A673 (cell line): ENCODE measurements around the gene HABP2. TPM values are rescaled to one million over a fixed set of nuclear protein-coding genes. Genes with fewer than 3 reads are reported as not detected.

Experiments used
- BruUV-seq: library from RNA; stranded (reverse); fragments of 400-500 nt; replicated peaks from 2 replicates; lab custom pipeline; 2021; lab: Mats Ljungman, UMichigan
- CTCF ChIA-PET: fragments of 300-600 bp; sonication (Branson Sonifier 250); formaldehyde crosslinking; loops from one replicate; lab custom pipeline; 2022; ENCODE audit warnings: antibody characterized with exemption; lab: Charles Lee
- POLR2A ChIA-PET: fragments of 300-600 bp; sonication (Branson Sonifier 250); formaldehyde crosslinking; loops from one replicate; lab custom pipeline; 2022; ENCODE audit warnings: antibody characterized with exemption; ENCODE audit not compliant: low non-redundant PET; lab: Charles Lee
- DNase-seq: peaks from one replicate; pipeline ENCODE4 v3.0.0-alpha.2; 2015; ENCODE audit warnings: low spot score
- H3K27ac ChIP-seq: fragments of 200-600 bp; sonication (generic); 2 replicates; pipeline ENCODE4 v1.5.1; 2016; ENCODE audit warnings: mixed run types, low read depth, mild to moderate bottlenecking, mixed read lengths, antibody characterized with exemption, low read length; ENCODE audit not compliant: poor library complexity, severe bottlenecking
- H3K27me3 ChIP-seq: fragments of 200-600 bp; sonication (generic); replicated peaks from 2 replicates; pipeline ENCODE4 v1.6.1; 2017; ENCODE audit warnings: mixed run types, low read depth, mild to moderate bottlenecking, mixed read lengths, antibody characterized with exemption, low read length; ENCODE audit not compliant: insufficient read depth, poor library complexity
- H3K36me3 ChIP-seq: fragments of 200-600 bp; sonication (generic); 2 replicates; pipeline ENCODE4 v1.6.1; 2016; ENCODE audit warnings: mixed run types, mild to moderate bottlenecking, mixed read lengths, antibody characterized with exemption, low read length; ENCODE audit not compliant: insufficient read depth, poor library complexity, severe bottlenecking
- H3K4me1 ChIP-seq: fragments of 200-600 bp; sonication (generic); 2 replicates; pipeline ENCODE4 v1.6.1; 2017; ENCODE audit warnings: mixed run types, mild to moderate bottlenecking, mixed read lengths, antibody characterized with exemption, low read length; ENCODE audit not compliant: insufficient read depth, poor library complexity, severe bottlenecking
- H3K4me3 ChIP-seq: fragments of 200-600 bp; sonication (generic); 2 replicates; pipeline ENCODE4 v1.5.1; 2016; ENCODE audit warnings: low read depth, mixed run types, mild to moderate bottlenecking, mixed read lengths, low read length; ENCODE audit not compliant: poor library complexity, severe bottlenecking
- H3K9me3 ChIP-seq: fragments of 200-600 bp; sonication (generic); 2 replicates; pipeline ENCODE4 v1.6.1; 2016; ENCODE audit warnings: mixed run types, low read depth, mild to moderate bottlenecking, mixed read lengths, antibody characterized with exemption, low read length; ENCODE audit not compliant: poor library complexity, severe bottlenecking
- EZH2 ChIP-seq: fragments of 200-600 bp; sonication (generic); IDR thresholded peaks from 2 replicates; pipeline ENCODE4 v1.6.1; 2017; ENCODE audit warnings: borderline replicate concordance, low read depth, mild to moderate bottlenecking, mixed read lengths, antibody characterized with exemption, low read length; ENCODE audit not compliant: poor library complexity, severe bottlenecking
- intact Hi-C: fragments of 100-400 bp; cut with micrococcal nuclease; formaldehyde crosslinking; loops from one replicate; pipeline ENCODE4 v1.10.0; 2022; ENCODE audit not compliant: unreplicated experiment
- total RNA-seq: library from RNA; stranded (reverse); gene quantifications from 2 replicates; pipeline ENCODE4 v1.2.3, GENCODE V29; 2021
- TF ChIP-seq, protein P1 (sequence below): fragments of 300-800, 200-600 bp; sonication (generic); conservative IDR thresholded peaks from 2 replicates; pipeline ENCODE4 v1.5.1; 2017; ENCODE audit warnings: low read depth, mild to moderate bottlenecking, antibody characterized with exemption, low read length, moderate library complexity, mixed read lengths

Gene HABP2
- total RNA-seq, 1 experiment from 2014 or later, result not detected

DNA sequence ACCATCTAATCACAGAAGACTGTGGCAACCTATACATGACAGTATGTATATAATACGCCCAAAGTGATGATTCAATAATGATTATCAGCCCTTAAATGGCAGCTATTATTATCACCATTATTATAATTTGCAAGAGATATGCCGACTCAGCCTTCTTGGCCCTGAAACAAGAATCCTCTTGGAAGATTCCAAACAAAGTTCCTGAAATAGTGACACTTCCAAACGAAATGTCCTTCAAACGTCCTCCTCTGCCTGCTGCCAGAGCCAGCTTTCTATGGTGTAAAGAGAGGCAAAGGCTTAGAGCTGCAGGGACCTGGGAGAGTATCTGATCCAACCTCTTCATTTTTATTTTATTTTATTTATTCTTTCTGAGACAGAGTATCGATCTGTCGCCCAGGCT is 75.0 kb downstream of the HABP2 start:
- intact Hi-C loops, result no loop called here
- no peak for DNase-seq
- H3K36me3 ChIP-seq, result no peaks in the 10 kb centered on the region
- H3K27me3 ChIP-seq, result no peaks in the 10 kb centered on the region
- ChIA-PET CTCF (no interaction called here), POLR2A (no interaction called here)
- H3K4me1 ChIP-seq, result peaks cover 18% of the 10 kb centered on the region
- TF ChIP-seq, protein P1, sequence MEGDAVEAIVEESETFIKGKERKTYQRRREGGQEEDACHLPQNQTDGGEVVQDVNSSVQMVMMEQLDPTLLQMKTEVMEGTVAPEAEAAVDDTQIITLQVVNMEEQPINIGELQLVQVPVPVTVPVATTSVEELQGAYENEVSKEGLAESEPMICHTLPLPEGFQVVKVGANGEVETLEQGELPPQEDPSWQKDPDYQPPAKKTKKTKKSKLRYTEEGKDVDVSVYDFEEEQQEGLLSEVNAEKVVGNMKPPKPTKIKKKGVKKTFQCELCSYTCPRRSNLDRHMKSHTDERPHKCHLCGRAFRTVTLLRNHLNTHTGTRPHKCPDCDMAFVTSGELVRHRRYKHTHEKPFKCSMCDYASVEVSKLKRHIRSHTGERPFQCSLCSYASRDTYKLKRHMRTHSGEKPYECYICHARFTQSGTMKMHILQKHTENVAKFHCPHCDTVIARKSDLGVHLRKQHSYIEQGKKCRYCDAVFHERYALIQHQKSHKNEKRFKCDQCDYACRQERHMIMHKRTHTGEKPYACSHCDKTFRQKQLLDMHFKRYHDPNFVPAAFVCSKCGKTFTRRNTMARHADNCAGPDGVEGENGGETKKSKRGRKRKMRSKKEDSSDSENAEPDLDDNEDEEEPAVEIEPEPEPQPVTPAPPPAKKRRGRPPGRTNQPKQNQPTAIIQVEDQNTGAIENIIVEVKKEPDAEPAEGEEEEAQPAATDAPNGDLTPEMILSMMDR, result no peak
- TF ChIP-seq EZH2, result no peak
- H3K4me3 ChIP-seq, result no peak overlapping the region
- no TSS peak for BruUV-seq
- H3K27ac ChIP-seq, result no peak overlapping the region
- H3K9me3 ChIP-seq, result no peaks in the 10 kb centered on the region

DNA sequence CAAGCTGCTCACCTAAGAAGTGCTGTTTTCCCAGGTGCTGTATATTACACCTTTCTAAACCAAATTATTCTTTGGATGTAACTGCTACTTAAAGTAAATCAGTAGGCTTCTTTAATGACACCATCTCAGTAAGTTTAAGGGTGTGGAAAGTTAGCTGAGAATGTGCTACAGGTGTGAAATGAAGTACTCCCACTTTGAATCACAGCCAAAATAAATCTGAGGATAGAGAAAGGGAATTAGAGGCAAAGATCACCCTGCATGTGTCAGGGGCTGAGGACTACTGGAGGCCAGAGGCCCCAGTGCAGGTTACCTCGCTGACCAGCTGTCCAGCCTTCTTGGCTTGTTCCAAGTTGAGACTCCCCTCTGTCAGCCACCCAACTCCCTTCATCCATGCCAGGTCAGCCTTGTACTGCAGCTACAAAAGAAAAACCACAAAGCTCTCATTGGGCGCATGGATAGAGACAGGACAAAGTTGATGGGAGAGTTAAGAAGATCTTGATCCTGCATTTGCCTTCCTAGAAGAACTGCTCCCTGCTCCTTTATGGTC is 75.8 kb downstream of the HABP2 start:
- H3K27me3 ChIP-seq, result no peaks in the 10 kb centered on the region
- TF ChIP-seq, protein P1, result no peak
- no peak for TF ChIP-seq EZH2
- no TSS peak for BruUV-seq
- H3K36me3 ChIP-seq, result no peaks in the 10 kb centered on the region
- H3K9me3 ChIP-seq, result no peaks in the 10 kb centered on the region
- POLR2A ChIA-PET, result no interaction called here
- no peak for DNase-seq
- no peak overlapping the region for H3K27ac ChIP-seq
- CTCF ChIA-PET, result no interaction called here
- no peak overlapping the region for H3K4me3 ChIP-seq
- H3K4me1 ChIP-seq, result peaks cover 24% of the 10 kb centered on the region
- intact Hi-C loops, result no loop called here

DNA sequence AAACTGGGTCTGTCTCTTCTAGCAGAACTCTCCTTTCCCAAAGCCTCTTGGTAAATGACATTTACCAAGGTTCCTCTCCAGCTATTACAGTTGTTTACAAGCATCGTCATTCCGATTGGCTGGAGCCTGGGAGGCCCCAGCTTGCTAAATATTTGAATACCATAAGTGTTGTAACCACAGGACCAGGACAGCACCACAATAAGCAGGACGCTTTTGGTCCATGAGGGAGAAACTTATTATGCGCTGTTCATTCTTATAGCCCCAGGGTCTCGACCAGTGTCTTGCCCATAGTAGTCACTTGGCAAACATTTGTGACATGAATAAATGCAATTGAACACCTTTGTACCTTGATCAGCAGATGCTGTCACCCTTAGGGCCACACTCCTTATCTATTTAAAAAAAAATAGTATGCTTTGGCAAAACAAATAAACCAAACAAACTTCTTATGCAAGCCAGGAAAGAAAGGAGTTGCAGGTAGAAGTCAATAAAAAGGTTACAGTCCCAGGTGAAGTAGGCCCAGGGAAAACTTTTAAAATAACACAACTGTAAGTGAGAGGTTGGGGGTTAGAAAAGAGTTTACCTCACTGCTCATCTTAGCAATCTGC is 78.2 kb downstream of the HABP2 start:
- DNase-seq, result no peak
- intact Hi-C loops, result no loop called here
- POLR2A ChIA-PET, result no interaction called here
- no peaks in the 10 kb centered on the region for H3K36me3 ChIP-seq
- TF ChIP-seq EZH2, result no peak
- TF ChIP-seq, protein P1, result no peak
- H3K27me3 ChIP-seq, result no peaks in the 10 kb centered on the region
- BruUV-seq, result no TSS peak
- peaks cover 24% of the 10 kb centered on the region for H3K4me1 ChIP-seq
- no peak overlapping the region for H3K4me3 ChIP-seq
- no peaks in the 10 kb centered on the region for H3K9me3 ChIP-seq
- peak overlapping the region; percentile 65 for H3K27ac ChIP-seq
- CTCF ChIA-PET, result no interaction called here
